ENCODE results near the gene IGFBP1.
"Not testable (repeated sequence)": the region's sequence is repeated elsewhere in the genome, so short reads cannot be mapped to it uniquely, and the experiment has no call there.

The IGFBP1 gene

DNA sequence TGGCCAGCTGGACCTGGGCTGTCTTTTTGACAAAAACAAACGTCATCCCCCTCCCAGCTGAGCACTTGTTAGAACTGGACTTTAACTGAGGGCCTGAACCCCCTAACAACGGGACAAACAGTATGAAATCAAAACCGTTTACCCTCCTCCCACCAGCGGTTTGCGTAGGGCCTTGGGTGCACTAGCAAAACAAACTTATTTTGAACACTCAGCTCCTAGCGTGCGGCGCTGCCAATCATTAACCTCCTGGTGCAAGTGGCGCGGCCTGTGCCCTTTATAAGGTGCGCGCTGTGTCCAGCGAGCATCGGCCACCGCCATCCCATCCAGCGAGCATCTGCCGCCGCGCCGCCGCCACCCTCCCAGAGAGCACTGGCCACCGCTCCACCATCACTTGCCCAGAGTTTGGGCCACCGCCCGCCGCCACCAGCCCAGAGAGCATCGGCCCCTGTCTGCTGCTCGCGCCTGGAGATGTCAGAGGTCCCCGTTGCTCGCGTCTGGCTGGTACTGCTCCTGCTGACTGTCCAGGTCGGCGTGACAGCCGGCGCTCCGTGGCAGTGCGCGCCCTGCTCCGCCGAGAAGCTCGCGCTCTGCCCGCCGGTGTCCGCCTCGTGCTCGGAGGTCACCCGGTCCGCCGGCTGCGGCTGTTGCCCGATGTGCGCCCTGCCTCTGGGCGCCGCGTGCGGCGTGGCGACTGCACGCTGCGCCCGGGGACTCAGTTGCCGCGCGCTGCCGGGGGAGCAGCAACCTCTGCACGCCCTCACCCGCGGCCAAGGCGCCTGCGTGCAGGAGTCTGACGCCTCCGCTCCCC is at the start of gene IGFBP1:
Gene IGFBP1, plus strand, starts transcription at position 304 of the 808 bp plus-strand sequence. Its CDS starts 165 bp downstream, at position 469.
- peak; percentile 41 for DNase-seq

GRCh38 chr7:45838852-45839251 is 49.4 kb upstream of the IGFBP1 start:
- not testable (repeated sequence) for DNase-seq

GRCh38 chr7:45841926-45842717 is 46.2 kb upstream of the IGFBP1 start:
- DNase-seq: peak; percentile 1

- DNase-seq: not testable (repeated sequence)
Measured at GRCh38 chr7:45846536-45846935, 41.8 kb upstream of the IGFBP1 start.

DNA sequence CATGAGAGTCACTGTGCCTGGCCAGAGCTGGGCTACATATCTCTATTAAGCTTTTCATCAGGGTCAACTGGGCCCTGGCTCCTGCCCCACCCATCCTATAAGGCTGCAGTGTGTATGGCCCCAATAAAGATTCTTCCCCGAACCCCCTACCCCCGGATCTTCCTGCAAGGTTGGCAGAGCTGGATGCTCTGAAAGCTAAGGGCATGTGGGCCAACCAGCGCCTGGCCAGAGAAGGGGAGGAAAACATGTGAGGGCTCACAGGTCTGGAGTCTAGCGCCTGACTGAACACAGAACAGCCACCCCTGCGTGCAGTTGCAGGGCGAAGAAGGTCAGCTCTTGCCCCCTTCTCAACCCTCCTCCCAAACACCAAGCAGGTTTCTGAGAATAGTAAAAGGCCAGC is 39.6 kb upstream of the IGFBP1 start:
- DNase-seq: not testable (repeated sequence)

- DNase-seq: not testable (repeated sequence)
Measured at GRCh38 chr7:45852984-45853383, 35.3 kb upstream of the IGFBP1 start.

DNA sequence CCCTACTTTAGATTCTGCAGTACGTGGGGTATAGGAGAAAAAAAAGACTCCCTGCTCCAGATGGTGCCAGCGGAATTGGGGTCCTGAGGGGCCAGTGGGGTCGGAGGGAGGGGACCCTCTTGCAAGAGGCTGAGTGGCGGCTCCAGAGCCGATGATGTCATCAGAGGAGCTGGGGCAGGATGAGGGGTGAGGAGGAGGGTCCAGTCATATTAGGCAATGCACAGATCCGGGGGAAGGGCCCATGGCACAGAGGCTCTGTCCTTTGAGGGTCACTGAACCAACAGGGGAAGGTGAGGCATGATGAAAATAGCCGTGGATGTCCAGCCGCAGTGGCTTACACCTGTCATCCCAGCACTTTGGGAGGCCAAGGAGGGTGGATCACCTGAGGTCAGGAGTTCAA is 34.8 kb upstream of the IGFBP1 start:
- not testable (repeated sequence) for DNase-seq

GRCh38 chr7:45855680-45856079 is 32.6 kb upstream of the IGFBP1 start:
- peak; percentile 0 for DNase-seq

- DNase-seq: not testable (repeated sequence)
Measured at GRCh38 chr7:45856888-45857287, 31.4 kb upstream of the IGFBP1 start.

- DNase-seq: no peak
Measured at GRCh38 chr7:45863715-45864114, 24.6 kb upstream of the IGFBP1 start.

DNA sequence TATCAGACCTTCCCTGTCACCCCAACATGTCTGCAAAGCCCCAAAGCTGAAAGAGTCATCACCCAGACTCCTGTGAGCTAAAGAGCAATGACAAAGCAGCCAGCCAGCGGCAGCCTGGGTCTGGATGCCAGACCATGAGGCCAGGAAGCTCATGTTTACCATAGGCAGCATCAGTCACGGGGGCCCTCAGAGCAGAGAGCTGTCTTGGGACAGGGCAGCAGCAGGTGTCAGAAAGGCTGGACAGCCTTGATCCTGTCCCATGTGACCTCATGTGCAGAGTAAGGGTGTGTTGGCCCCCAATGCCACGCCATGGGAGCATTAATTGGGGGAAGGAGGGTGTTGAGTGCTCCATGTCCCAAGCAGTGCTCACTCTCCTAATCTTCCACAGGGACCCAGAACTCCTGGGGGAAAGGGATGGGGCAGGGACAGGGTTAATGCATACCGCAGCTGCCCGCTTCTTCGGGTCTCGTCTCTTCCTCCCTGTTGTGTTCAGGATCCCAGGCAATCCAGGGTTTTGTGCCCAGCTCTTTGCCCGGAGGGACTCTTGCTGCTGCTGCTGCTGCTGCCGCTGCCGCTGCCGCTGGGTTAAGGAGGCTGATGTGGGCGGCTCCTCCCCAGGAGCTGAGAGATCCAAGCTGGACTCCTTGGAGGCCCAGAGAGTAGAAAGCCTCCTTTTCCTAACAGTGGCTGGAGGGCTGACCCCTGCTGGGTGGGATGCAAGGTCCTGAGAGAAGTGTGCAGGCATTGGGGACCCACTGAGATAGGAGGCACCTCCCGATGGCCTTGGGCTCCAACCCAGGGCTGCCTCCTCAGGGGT is 22.5 kb upstream of the IGFBP1 start:
- no peak for DNase-seq

- DNase-seq: no peak
Measured at GRCh38 chr7:45867471-45867870, 20.8 kb upstream of the IGFBP1 start.

- no peak for DNase-seq
Measured at GRCh38 chr7:45869426-45869825, 18.9 kb upstream of the IGFBP1 start.

GRCh38 chr7:45872116-45873034 is 15.9 kb upstream of the IGFBP1 start:
- DNase-seq: peak; percentile 4

DNA sequence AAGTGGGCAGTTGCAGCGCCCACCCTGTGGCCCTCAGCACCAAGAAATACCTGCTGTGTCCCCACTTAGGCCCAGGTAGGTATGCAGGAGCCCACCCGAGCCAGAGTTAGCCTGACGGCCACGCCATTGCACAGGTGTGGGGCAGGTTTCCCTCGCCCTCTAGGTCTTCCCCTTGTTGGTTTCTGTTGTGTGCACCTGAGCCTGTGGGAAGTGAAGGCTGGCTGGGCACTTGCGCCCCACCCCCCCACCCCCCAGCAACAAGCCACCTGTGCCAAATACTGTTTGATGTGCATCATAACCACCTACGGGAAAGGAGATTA is 15.3 kb upstream of the IGFBP1 start, which contains the start of gene CCDC201:
Gene CCDC201, minus strand, starts transcription at position 48 of the 320 bp plus-strand sequence. CDS start 75 bp downstream, outside the sequence.
- DNase-seq: no peak

DNA sequence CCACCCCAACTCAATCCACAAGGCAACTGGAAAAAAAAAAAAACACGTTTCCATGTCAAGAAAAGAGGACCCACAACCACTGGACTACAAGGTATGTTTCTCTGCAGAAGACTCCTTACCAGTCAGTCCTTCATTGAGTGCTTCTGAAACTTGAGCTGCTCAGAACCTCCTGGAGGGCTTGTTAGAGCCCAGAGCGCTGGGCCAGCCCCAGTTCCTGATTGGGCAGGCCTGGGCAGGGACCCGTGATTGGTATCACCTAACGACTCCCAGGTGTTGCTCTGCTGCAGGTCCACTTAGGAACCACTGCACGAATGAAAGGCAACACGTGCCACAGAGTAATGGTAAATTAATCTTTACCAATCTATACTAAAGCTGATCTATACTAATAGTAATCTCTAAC is 14.9 kb upstream of the IGFBP1 start:
- DNase-seq: no peak

GRCh38 chr7:45874408-45875131 is 13.7 kb upstream of the IGFBP1 start:
- DNase-seq: peak; percentile 73

GRCh38 chr7:45876519-45876918 is 11.8 kb upstream of the IGFBP1 start:
- DNase-seq: no peak

DNA sequence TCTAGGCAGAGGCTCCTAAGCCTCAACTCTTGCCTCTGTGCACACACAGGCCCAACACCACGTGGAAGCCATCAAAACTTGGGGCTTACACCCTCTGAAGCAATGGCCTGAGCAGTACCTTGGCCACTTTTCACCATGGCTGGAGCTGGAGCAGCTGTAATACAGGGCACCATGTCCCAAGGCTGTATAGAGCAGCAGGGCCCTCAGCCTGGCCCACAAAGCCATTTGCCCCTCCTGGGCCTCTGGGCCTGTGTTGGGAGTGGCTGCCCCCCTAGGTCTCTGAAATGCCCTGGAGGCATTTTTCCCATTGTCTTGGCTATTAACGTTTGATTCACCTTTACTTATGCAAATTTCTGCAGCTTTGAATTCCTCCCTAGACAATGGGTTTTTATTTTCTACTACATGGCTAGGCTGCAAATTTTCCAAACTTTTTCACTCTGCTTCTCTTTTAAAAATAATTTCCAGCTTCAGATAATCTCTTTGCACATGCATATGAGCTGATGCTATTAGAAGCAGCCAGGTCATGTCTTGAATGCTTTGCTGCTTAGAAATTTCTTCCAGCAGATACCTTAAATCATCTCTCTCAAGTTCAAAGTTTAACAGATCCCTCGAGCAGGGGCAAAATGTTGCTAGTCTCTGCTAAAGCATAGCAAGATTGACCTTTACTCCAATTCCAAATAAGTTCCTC is 9.7 kb upstream of the IGFBP1 start:
- no peak for DNase-seq

DNA sequence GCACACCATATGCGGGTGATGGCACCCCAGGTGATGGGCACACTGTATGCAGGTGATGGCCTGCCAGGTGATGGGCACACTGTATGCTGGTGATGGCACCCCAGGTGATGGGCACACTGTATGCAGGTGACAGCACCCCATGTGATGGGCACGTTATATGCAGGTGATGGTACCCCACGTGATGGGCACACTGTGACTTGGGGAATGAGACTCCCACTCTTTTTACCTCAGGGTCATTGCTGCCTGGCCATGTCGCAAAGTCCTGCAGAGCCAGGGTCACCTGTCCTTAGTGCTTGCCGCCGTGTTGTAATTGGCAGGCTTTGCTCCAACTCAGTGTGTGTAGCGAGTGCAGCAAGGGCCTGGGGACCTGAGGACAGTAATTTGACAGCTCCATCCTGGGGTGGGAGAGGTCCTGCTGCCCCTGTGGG is 7.8 kb upstream of the IGFBP1 start:
- DNase-seq: no peak

Data from kidney glomerular epithelial cell (primary cell).